SU-DHL-6 (cell line): ENCODE data around the gene CAMK1D.

Experiments used
- EZH2phosphoT487 ChIP-seq: fragments of 200-600 bp; sonication (generic), shearing (Covaris generic); conservative IDR thresholded peaks from 2 replicates; pipeline ENCODE4 v1.6.1; 2018; ENCODE audit warnings: mild to moderate bottlenecking, antibody characterized with exemption, low read length, moderate library complexity, mixed read lengths
- TF ChIP-seq, protein P1 (sequence below): fragments of 200-600 bp; sonication (generic); IDR thresholded peaks from one replicate; pipeline ENCODE4 v1.5.1; 2017; ENCODE audit warnings: antibody characterized with exemption, mild to moderate bottlenecking, low read length, moderate library complexity; ENCODE audit not compliant: insufficient read depth, poor library complexity, severe bottlenecking

- TF ChIP-seq, protein P1, sequence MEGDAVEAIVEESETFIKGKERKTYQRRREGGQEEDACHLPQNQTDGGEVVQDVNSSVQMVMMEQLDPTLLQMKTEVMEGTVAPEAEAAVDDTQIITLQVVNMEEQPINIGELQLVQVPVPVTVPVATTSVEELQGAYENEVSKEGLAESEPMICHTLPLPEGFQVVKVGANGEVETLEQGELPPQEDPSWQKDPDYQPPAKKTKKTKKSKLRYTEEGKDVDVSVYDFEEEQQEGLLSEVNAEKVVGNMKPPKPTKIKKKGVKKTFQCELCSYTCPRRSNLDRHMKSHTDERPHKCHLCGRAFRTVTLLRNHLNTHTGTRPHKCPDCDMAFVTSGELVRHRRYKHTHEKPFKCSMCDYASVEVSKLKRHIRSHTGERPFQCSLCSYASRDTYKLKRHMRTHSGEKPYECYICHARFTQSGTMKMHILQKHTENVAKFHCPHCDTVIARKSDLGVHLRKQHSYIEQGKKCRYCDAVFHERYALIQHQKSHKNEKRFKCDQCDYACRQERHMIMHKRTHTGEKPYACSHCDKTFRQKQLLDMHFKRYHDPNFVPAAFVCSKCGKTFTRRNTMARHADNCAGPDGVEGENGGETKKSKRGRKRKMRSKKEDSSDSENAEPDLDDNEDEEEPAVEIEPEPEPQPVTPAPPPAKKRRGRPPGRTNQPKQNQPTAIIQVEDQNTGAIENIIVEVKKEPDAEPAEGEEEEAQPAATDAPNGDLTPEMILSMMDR, result no peak
- TF ChIP-seq EZH2phosphoT487, result no peak
Measured at GRCh38 chr10:12774204-12774894, 425.0 kb downstream of the CAMK1D start.
